ENCODE results near the gene LMCD1. TPM values are rescaled to one million over a fixed set of nuclear protein-coding genes. Genes with fewer than 3 reads are reported as not detected.

The LMCD1 gene
- total RNA-seq, 2 donors from 2014 or later, result 1.3 to 2.5 TPM

GRCh38 chr3:8600457-8600856, 98.8 kb downstream of the LMCD1 start:
- H3K36me3 Mint-ChIP-seq, result no peaks in the 10 kb centered on the region

GRCh38 chr3:8603115-8603710, 101.6 kb downstream of the LMCD1 start:
- Mint-ChIP-seq H3K36me3 (no peaks in the 10 kb centered on the region), H3K27ac (no peak overlapping the region), H3K9me3 (no peaks in the 10 kb centered on the region)
- no peak for ATAC-seq
- no peak for DNase-seq (ENCODE audit: low spot score in 2 of 2)

More at GRCh38 chr3:8600457-8600856, 98.8 kb downstream of the LMCD1 start:
- no peaks in the 10 kb centered on the region for H3K9me3 Mint-ChIP-seq
- no peak overlapping the region for H3K27ac Mint-ChIP-seq
- DNase-seq (ENCODE audit: low spot score in 2 of 2) (no peak), ATAC-seq (no peak)

- no peak overlapping the region for H3K27ac Mint-ChIP-seq
- no peak for DNase-seq (ENCODE audit: low spot score in 2 of 2)
- H3K9me3 Mint-ChIP-seq, result no peaks in the 10 kb centered on the region
- no peak for ATAC-seq
- no peaks in the 10 kb centered on the region for H3K36me3 Mint-ChIP-seq
Measured at GRCh38 chr3:8604006-8604405, 102.4 kb downstream of the LMCD1 start.

- Mint-ChIP-seq H3K36me3 (no peaks in the 10 kb centered on the region), H3K27ac (no peak overlapping the region), H3K9me3 (no peaks in the 10 kb centered on the region)
- ATAC-seq (no peak), DNase-seq (ENCODE audit: low spot score in 2 of 2) (no peak)
Measured at GRCh38 chr3:8604988-8605387, 103.4 kb downstream of the LMCD1 start.

GRCh38 chr3:8606701-8607231, 105.1 kb downstream of the LMCD1 start:
- DNase-seq (ENCODE audit: low spot score in 2 of 2) (no peak), ATAC-seq (no peak)
- H3K36me3 Mint-ChIP-seq, result no peaks in the 10 kb centered on the region
- peak overlapping the region in 1 of 2 donors; percentile 36 for H3K27ac Mint-ChIP-seq
- H3K9me3 Mint-ChIP-seq, result no peaks in the 10 kb centered on the region

GRCh38 chr3:8607234-8608040, 105.8 kb downstream of the LMCD1 start:
- Mint-ChIP-seq H3K27ac (no peak overlapping the region), H3K36me3 (no peaks in the 10 kb centered on the region), H3K9me3 (no peaks in the 10 kb centered on the region)
- DNase-seq (ENCODE audit: low spot score in 2 of 2) (no peak), ATAC-seq (no peak)

- Mint-ChIP-seq H3K27ac (peak overlapping the region in 1 of 2 donors; percentile 50), H3K36me3 (no peaks in the 10 kb centered on the region), H3K9me3 (no peaks in the 10 kb centered on the region)
- ATAC-seq (no peak), DNase-seq (ENCODE audit: low spot score in 2 of 2) (no peak)
Measured at GRCh38 chr3:8608041-8608790, 106.6 kb downstream of the LMCD1 start.

GRCh38 chr3:8608791-8609467, 107.3 kb downstream of the LMCD1 start:
- H3K36me3 Mint-ChIP-seq, result no peaks in the 10 kb centered on the region
- no peak for DNase-seq (ENCODE audit: low spot score in 2 of 2)
- H3K9me3 Mint-ChIP-seq, result no peaks in the 10 kb centered on the region
- no peak for ATAC-seq
- H3K27ac Mint-ChIP-seq, result no peak overlapping the region

- Mint-ChIP-seq H3K9me3 (no peaks in the 10 kb centered on the region), H3K36me3 (no peaks in the 10 kb centered on the region), H3K27ac (no peak overlapping the region)
- DNase-seq (ENCODE audit: low spot score in 2 of 2), result no peak
- ATAC-seq, result no peak
Measured at GRCh38 chr3:8610951-8611350, 109.3 kb downstream of the LMCD1 start.

GRCh38 chr3:8617921-8618320, 116.3 kb downstream of the LMCD1 start:
- Mint-ChIP-seq H3K27ac (no peak overlapping the region), H3K9me3 (no peaks in the 10 kb centered on the region), H3K36me3 (no peaks in the 10 kb centered on the region)
- no peak for DNase-seq (ENCODE audit: low spot score in 2 of 2)
- ATAC-seq, result no peak

GRCh38 chr3:8618950-8619349, 117.3 kb downstream of the LMCD1 start:
- Mint-ChIP-seq H3K36me3 (no peaks in the 10 kb centered on the region), H3K27ac (no peak overlapping the region), H3K9me3 (no peaks in the 10 kb centered on the region)
- ATAC-seq (no peak), DNase-seq (ENCODE audit: low spot score in 2 of 2) (no peak)

GRCh38 chr3:8619548-8619947, 117.9 kb downstream of the LMCD1 start:
- DNase-seq (ENCODE audit: low spot score in 2 of 2) (no peak), ATAC-seq (no peak)

GRCh38 chr3:8621141-8621540, 119.5 kb downstream of the LMCD1 start:
- Mint-ChIP-seq H3K9me3 (no peaks in the 10 kb centered on the region), H3K36me3 (no peaks in the 10 kb centered on the region), H3K27ac (no peak overlapping the region)
- no peak for ATAC-seq
- DNase-seq (ENCODE audit: low spot score in 2 of 2), result no peak

More at GRCh38 chr3:8619548-8619947, 117.9 kb downstream of the LMCD1 start:
- Mint-ChIP-seq H3K27ac (no peak overlapping the region), H3K9me3 (no peaks in the 10 kb centered on the region), H3K36me3 (no peaks in the 10 kb centered on the region)

GRCh38 chr3:8621872-8622271, 120.2 kb downstream of the LMCD1 start:
- H3K27ac Mint-ChIP-seq, result no peak overlapping the region
- DNase-seq (ENCODE audit: low spot score in 2 of 2), result no peak
- no peaks in the 10 kb centered on the region for H3K9me3 Mint-ChIP-seq
- no peaks in the 10 kb centered on the region for H3K36me3 Mint-ChIP-seq
- ATAC-seq, result no peak

GRCh38 chr3:8622873-8623691, 121.5 kb downstream of the LMCD1 start:
- peak in 1 of 2 donors; percentile 48 for DNase-seq (ENCODE audit: low spot score in 2 of 2)
- H3K9me3 Mint-ChIP-seq, result no peaks in the 10 kb centered on the region
- no peaks in the 10 kb centered on the region for H3K36me3 Mint-ChIP-seq
- H3K27ac Mint-ChIP-seq, result no peak overlapping the region
- peak; percentile 68 to 83 for ATAC-seq

GRCh38 chr3:8623741-8624140, 122.1 kb downstream of the LMCD1 start:
- no peaks in the 10 kb centered on the region for H3K36me3 Mint-ChIP-seq
- no peaks in the 10 kb centered on the region for H3K9me3 Mint-ChIP-seq
- ATAC-seq (no peak), DNase-seq (ENCODE audit: low spot score in 2 of 2) (no peak)
- no peak overlapping the region for H3K27ac Mint-ChIP-seq
